KOPT-K1 (cell line): ENCODE data around the gene U2AF1L4.

Source experiments
- H3K27ac ChIP-seq: fragments of 200-600 bp; sonication (generic); 2 replicates; pipeline ENCODE4 v1.5.1; 2016; ENCODE audit warnings: antibody characterized with exemption, mild to moderate bottlenecking, low read depth, low read length; ENCODE audit not compliant: poor library complexity, severe bottlenecking
- H3K36me3 ChIP-seq: fragments of 200-600 bp; sonication (generic); 2 replicates; pipeline ENCODE4 v1.5.1; 2017; ENCODE audit warnings: antibody characterized with exemption, mild to moderate bottlenecking, low read length, moderate library complexity; ENCODE audit not compliant: insufficient read depth
- H3K9me3 ChIP-seq: fragments of 200-600 bp; sonication (generic); 2 replicates; pipeline ENCODE4 v1.5.1; 2017; ENCODE audit warnings: antibody characterized with exemption, low read length, mild to moderate bottlenecking; ENCODE audit not compliant: insufficient read depth, poor library complexity, severe bottlenecking

Gene U2AF1L4

DNA sequence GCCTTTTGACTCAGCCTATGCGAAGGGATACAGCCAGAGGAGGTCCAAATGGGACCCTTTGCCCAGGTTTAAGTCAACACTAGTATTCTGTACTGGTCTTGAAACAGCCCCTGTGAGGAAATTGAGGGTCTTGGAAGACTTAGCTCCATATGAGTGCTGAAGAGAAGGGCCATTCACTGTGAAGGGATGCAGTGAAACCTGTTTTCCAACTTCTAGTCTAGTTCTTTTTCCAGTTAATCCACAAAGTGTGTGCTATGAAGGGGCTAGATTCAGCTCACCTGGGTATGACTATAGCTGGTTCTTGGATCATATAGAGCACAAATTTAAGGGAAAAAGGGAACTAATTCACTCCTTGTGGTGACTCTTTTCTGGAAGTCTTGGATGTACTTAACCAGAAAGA is 36.8 kb downstream of the U2AF1L4 start:
- Histone ChIP-seq H3K36me3 (no peaks in the 10 kb centered on the region), H3K9me3 (no peaks in the 10 kb centered on the region), H3K27ac (no peak overlapping the region)

DNA sequence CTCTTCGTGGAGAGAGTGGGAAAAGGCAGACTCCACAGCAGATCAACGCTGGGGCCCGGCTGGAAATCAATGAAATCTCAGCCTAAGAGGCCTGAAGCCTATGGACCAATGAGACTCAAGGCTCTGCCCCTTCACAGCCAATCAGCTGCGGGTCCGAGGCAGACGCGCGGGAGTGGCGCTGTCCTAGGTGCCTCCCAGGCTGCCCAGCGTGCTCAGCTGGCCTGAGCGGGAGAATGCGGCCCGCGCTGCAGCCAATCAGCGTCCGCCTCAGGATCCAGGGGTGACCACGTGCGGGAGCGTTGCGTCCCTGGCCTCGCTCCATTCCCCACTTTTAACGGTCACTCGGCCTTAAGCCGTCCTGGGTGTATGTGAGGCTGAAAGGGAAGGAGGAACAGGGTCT is 41.0 kb downstream of the U2AF1L4 start, which contains the start of gene ZBTB32:
ZBTB32 (plus strand) TSS at position 341 of the 400 bp plus-strand sequence. CDS start 10,069 bp downstream, outside the sequence.
- H3K27ac ChIP-seq = no peak within 1 kb of the TSS
- H3K9me3 ChIP-seq = no peaks in the 10 kb centered on the region
- no peaks in the 10 kb centered on the region for H3K36me3 ChIP-seq

DNA sequence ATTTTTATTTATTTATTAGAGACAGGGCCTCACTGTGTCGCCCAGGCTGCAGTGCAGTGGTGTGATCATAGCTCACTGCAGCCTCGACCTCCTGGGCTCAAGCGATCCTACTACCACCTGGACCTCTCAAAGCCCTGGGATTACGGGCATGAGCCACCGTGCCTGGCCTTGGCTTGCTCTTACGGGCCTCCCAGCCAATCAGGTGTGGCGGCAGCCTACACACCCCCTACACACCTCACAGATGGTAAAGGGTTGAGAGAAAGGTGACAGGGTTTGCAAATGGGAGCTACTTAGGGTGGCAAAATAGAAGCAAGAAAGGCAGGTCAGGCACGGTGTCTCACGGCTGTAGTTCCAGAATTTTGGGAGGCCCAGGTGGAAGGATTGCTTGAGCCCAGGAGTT is 41.9 kb downstream of the U2AF1L4 start:
- no peak overlapping the region for H3K27ac ChIP-seq
- no peaks in the 10 kb centered on the region for H3K9me3 ChIP-seq
- H3K36me3 ChIP-seq = no peaks in the 10 kb centered on the region

DNA sequence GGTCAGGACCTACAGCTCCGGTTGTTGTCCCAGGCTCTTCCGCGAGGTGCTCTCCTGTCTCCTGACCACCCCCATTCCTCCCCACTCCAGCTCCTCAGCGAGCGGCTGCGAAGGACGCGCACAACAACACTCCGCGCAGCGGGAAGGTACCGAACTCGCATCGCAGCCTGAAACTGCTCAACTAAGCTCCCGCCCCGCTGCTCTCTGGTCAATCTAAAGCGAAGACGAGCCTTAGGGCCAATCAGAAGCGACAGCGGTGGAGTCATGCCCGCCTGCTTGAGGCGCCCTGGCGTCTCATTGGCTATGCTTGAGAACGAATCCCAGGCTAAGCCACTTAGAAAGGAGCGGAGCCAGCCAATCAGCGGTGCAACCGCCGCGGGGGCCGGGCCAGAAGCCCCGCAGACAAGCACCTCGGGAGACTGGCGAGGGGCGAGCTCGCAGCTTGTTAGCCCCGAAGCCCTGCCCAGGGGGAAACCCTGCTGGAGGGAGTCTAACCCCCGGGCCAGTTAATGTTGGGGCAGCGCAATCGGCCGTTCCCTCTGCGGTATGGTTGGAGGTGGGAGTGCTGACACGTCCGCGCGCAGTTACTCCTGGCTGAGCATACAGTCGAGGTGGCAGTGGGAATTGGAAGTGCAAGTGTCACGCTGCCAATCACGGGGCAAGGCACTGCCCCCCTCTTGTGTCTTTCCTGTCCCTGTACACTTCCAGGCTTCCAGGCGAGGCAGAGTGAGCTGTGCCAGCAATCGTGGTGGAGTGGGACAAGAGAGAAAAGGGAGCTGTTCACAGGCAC is 42.8 kb downstream of the U2AF1L4 start:
- no peaks in the 10 kb centered on the region for H3K9me3 ChIP-seq
- no peak overlapping the region for H3K27ac ChIP-seq
- H3K36me3 ChIP-seq = no peaks in the 10 kb centered on the region

DNA sequence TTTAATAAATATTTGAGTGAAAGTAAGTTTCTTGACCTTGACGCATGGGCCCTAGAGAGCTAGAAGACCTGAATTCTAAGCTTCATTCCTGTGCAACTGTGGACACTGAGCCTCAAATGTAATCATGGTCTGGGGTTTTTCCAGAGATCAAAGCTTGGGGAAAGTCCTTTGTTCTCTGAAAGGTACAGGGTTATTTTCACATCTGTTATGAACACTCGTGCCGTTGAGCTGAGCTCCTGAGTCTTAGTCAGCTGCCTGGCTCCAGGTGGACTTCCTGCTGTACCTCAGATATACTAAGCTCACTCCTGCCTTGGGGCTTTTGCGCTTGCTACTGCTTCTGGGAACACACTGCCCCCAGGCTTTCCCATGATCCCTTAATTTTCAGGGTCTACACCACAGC is 48.4 kb downstream of the U2AF1L4 start:
- no peaks in the 10 kb centered on the region for H3K9me3 ChIP-seq
- H3K36me3 ChIP-seq = no peaks in the 10 kb centered on the region
- H3K27ac ChIP-seq = no peak overlapping the region

DNA sequence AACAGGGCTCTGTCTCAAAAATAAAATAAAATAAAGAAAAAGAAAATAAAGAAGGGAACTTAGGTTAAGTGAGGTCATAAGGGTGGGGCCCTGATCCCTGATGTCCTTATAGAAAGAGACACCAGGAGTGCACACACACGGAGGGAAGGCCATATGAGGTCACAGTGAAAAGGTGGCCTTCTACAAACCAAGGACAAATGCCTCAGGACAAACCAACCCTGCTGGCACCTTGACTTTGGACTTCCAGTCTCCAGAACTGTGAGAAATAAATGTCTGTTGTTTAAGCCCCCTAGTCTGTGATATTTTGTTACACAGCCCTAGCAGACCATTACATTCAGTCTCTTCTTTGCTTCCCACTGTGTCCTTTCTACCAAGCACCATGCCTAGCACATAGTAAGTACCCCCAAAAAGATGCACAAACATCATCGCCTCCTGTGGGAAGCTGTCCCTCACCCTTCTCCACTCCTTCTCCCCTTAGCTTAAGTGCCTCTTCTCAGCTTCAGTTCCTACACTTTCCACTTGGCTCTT is 49.3 kb downstream of the U2AF1L4 start:
- Histone ChIP-seq H3K36me3 (no peaks in the 10 kb centered on the region), H3K9me3 (no peaks in the 10 kb centered on the region), H3K27ac (no peak overlapping the region)

DNA sequence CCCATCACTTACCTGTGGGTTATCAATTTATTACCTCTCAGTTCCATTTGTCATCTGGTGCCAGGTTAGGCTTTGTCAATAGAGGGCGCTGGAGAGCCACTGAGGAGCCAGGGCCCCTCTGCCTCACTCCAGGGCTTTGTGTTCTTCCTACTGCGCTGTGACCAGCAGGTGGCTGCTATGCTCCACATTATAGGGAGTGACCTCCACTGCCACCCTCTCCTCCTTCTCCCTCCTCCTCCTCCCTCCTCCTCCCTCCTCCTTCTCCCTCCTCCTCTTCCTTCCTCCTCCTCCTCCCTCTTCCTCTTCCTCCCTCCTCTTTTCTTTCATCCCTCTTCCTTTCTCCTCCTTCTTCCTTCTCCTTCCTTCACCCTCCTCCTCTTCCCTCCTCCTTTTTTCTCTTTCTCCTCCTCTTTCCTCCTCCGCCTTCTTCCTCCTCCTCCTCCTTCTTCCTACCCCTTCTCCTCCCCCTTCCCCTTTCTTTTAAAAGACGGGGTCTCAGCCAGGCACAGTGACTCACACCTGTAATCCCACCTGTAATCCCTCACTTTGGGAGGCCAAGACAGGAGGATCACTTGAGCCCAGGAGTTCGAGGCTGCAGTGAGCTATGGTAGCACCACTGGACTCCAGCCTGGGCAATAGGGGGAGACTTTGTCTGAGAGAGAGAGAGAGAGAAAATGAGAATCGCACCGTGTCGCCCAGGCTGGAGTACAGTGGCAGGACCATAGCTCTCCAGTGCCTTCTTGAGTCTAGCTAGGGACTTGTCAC is 51.2 kb downstream of the U2AF1L4 start:
- Histone ChIP-seq H3K27ac (no peak overlapping the region), H3K9me3 (no peaks in the 10 kb centered on the region), H3K36me3 (no peaks in the 10 kb centered on the region)

DNA sequence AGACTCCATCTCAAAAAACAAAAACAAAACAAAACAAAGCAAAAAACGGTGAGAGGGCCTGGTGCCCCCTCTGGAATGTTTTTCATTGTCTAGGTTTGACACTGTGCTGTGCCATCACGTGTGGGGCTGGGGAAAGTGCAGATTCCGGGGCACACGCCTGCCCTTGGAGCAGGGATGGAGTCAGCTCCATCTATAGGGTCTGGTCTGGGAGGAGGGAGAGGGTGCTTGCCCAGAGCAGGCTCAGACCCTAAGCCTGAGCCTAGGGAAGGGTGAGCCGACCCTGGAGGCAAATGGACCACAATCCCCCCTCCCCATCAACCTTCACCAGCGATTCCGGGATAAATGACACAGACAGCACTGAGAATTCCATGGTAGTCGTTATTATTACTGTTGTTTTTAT is 51.8 kb downstream of the U2AF1L4 start:
- Histone ChIP-seq H3K36me3 (no peaks in the 10 kb centered on the region), H3K27ac (no peak overlapping the region), H3K9me3 (no peaks in the 10 kb centered on the region)
